ENCODE results near the gene PNMA8A. TPM values are rescaled to one million over a fixed set of nuclear protein-coding genes. Genes with fewer than 3 reads are reported as not detected.
"Not testable (repeated sequence)": the region's sequence is repeated elsewhere in the genome, so short reads cannot be mapped to it uniquely, and the experiment has no call there.

The PNMA8A gene, protein sequence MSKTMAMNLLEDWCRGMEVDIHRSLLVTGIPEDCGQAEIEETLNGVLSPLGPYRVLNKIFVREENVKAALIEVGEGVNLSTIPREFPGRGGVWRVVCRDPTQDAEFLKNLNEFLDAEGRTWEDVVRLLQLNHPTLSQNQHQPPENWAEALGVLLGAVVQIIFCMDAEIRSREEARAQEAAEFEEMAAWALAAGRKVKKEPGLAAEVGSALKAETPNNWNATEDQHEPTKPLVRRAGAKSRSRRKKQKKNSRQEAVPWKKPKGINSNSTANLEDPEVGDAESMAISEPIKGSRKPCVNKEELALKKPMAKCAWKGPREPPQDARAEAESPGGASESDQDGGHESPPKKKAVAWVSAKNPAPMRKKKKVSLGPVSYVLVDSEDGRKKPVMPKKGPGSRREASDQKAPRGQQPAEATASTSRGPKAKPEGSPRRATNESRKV
- total RNA-seq (2014; rRNA removed; shearing (Covaris generic)): not detected in 2 replicates

GRCh38 chr19:46471116-46471733 is at the start of gene PNMA8A:
PNMA8A (minus strand) TSS chr19:46471563; CDS start chr19:46471035, 528 bp downstream.
- DNase-seq (ENCODE audit: low spot score): no peak

GRCh38 chr19:46520616-46521015 is 49.3 kb upstream of the PNMA8A start:
- no peak for DNase-seq (ENCODE audit: low spot score)

DNA sequence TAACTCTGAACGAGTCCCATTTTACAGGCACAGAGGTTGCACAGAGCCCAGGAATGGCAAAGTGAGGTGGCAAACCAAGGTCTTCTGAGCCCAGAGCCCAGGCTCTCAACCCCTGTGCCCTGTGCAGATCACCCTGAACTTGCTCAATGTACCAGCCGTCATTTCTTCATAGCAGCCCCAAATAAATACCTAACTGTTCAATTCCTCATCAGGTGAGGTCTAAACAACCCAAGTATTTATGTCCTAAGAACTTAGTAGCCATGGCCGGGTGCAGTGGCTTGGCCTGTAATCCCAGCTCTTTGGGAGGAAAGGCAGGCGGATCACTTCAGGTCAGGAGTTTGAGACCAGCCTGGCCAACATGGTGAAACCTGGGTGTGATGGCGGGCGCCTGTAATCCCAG is 46.1 kb upstream of the PNMA8A start:
- no peak for DNase-seq (ENCODE audit: low spot score)

GRCh38 chr19:46515879-46516350 is 44.6 kb upstream of the PNMA8A start:
- peak; percentile 63 for DNase-seq (ENCODE audit: low spot score)

DNA sequence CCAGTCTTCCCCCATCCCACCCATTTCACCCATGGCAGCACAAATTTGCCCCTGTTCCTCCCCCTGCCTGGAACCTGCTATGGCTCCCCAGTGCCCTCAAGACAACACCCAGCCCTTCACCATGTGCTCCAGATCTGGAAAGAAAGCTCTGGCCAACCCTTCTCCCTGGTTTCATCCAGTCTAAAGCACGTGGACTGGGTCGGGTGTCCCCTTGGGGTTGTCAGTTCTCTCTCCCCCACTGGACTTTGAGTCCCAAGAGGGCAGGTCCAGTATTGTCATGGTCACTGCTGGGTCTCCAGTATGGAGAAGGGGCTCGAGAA is 43.9 kb upstream of the PNMA8A start:
- peak; percentile 12 for DNase-seq (ENCODE audit: low spot score)

DNA sequence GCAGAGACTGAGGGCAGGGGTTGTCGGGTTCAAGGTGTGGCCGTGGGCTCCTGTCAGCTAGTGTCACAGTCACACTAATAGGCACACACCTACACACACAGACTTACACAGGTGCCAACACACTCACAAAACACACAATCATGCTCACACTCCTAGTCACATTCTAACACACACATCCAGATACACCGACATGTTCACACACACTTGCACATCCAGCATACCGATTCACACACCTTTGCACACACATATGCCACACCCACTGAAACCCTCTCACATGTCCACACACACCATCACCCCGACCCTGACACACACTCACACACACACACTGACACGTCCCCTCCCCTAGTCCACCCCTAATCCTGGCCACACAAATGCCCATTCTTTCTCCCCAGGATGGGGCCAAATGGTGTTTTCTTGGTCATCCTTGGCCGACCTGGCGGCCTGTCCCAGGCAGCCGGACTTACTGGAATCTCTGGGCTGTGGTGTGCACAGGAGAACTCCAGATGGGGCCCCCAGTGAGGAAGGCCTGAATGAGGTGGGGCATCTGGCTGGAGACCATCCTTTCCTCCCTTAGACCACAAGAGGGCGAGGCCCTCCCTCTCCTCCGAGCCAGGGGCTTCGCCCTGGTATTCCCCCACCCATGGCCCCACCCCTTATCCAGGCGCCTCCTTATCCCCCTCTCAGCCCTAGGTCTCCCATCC is 43.4 kb upstream of the PNMA8A start:
- DNase-seq (ENCODE audit: low spot score): no peak

GRCh38 chr19:46513461-46514236 is 42.3 kb upstream of the PNMA8A start:
- peak; percentile 83 for DNase-seq (ENCODE audit: low spot score)

DNA sequence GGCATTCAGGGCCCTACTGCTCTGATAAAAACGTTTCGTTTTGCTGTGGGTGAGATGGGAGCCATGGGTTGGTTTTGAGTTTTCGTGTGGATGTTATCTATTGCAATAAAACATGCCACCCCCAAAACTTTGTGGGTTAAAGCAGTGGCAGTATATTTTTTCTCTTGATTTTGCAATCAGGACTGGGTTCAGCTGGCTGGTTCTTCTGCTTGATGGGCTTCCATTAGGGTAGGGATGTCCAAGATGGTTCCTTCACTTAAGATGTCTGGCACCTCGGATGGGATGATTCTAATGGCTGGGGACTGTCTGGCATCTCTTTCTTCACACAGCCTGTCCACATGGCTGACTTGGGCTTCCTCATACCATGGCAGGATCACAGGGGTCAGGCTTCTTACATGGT is 39.9 kb upstream of the PNMA8A start:
- no peak for DNase-seq (ENCODE audit: low spot score)

GRCh38 chr19:46508206-46508605 is 36.8 kb upstream of the PNMA8A start:
- DNase-seq (ENCODE audit: low spot score): no peak

- DNase-seq (ENCODE audit: low spot score): no peak
Measured at GRCh38 chr19:46503848-46504453, 32.6 kb upstream of the PNMA8A start.

DNA sequence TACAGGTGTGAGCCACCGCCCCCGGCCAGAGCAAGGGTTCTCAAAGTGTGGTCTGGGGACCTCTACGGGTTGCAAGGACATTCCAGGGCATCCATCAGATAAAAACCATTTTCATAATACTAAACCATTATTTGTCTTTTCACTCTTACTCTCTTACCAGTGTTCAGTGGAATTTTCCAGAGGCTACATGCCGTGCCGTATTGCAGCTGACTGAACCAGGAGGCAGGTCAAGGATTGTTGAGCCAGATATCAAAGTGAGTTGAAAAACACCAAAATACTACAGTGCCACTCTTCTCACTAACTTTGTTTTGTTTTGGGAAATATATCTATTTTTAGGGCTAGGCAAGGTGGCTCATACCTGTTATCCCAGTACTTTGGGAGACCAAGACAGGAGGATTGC is 31.5 kb upstream of the PNMA8A start:
- DNase-seq (ENCODE audit: low spot score): no peak

- no peak for DNase-seq (ENCODE audit: low spot score)
Measured at GRCh38 chr19:46499692-46500091, 28.3 kb upstream of the PNMA8A start.

- no peak for DNase-seq (ENCODE audit: low spot score)
Measured at GRCh38 chr19:46497773-46498172, 26.4 kb upstream of the PNMA8A start.

DNA sequence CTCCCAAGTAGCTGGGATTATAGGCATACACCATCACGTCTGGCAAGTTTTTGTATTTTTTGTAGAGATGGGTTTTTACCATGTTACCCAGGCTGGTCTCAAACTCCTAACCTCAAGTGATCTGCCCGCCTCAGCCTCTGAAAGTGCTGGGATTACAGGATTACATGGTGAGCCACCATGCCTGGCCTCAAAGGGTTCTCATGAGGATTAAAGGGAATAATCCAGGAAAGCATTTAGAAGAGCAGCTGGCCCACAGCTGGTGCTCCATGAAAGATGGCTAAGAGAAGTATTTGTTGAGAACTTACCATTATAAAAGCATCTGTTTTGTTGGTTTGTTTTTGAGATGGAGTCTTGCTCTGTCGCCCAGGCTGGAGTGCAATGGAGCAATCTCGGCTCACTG is 25.5 kb upstream of the PNMA8A start:
- DNase-seq (ENCODE audit: low spot score): not testable (repeated sequence)

DNA sequence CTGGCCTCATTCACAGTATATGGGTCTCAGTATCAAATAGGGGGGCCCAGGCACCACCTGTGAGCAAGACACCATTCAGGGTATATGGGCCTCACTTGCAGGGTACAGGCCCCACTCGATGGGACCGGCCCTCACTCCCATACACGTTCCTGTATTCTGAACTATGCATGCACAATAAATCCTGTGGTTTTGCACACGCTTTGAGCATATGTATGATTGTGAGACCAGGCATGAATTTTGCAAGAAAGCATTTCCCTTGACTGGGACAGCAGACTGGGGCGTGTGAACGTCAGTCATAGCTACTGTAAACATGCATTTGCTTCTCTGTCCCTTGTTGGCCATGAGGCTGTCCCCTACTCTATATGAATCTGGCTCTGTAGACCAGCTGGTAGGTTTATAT is 24.9 kb upstream of the PNMA8A start:
- DNase-seq (ENCODE audit: low spot score): no peak

- no peak for DNase-seq (ENCODE audit: low spot score)
Measured at GRCh38 chr19:46495786-46496099, 24.4 kb upstream of the PNMA8A start, which contains the start of gene PNMA8B. PNMA8B (minus strand) TSS chr19:46495867; CDS start chr19:46495465, 402 bp downstream.

DNA sequence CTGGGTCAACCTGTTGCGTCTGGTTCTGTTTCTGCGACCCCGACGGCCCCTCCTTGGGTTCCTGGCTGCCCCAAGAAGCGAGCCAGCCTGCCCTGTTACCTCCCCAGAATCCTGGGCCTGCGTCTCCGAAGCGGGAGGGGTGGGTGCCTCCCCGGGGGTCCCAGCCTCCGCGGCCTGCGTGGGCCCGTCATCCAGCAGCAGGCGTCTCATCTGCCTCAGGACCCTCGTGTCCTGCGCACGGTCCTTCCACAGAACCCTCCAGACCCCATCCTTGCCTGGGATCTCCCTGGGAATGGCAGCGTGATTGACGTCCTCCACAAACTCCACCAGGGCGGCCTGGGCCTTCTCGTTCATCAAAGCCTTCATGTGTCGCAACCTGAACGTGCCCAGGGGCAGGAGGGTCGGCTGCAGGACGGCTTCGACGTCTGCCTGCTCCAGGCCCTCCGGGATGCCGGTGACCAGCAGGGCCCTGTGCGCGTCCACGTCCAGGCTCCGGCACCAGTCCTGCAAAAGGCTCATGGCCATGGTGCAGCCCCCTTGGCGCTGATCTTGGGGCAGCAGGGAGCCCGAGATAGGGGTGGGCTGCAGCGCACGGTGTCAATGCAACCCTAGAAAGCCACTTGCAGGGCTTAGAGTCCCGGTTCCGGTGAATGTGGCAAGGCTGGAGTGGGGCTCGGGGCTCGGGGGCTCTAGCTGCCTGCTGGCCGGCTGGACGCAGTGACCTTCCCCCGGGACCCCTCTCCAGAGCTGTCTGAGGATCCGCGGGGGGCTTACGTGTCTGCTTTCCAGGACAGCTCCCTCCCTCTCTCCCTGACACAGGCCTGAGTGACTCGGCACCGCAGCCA is 23.8 kb upstream of the PNMA8A start:
- no peak for DNase-seq (ENCODE audit: low spot score)

DNA sequence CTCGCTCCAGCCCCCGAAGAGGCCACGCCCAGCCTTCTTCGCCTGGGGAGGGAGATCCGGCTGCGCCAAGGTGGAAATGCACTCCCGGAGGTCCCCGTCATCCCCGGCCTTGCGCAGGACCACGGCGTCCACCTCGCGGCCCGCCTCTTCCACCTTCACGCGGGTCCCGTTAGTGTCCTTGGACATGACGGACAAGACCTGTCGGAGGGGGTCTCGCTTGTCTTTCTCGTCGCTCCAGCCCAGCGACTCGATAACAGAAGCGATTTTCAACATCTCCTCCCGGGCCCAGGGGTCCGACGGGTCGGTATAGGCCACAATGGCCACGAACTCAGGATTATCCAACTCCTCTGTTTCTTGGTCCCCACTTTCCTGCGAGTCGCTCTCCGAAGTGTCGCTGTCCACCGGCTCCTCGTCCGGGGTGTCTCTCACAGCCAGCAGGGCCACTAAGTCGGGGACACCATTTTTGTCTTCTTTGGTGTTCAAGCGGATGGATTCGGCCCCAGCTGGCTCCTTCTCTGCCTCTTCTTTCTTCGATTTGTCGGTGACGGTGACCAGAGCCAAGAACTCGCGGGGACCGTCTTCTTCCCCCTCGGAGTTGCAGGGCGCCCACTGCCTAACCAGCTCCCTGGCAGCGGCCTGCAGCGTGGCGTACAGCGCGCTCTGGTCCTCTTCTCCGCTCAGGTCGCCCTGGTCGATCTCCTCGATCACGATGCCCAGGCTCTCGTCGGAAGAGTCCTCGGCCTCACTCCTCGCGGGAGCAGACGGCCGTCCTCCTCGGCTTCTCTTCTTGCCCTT is 23.0 kb upstream of the PNMA8A start:
- no peak for DNase-seq (ENCODE audit: low spot score)

All from HT-29 (cell line).